ENCODE results near the gene ORAI2. TPM values are rescaled to one million over a fixed set of nuclear protein-coding genes. Genes with fewer than 3 reads are reported as not detected.

ORAI2 gene
- total RNA-seq, 2 experiments from 2014 or later, result 149 to 230 TPM

GRCh38 chr7:102426268-102427018 lies 6.9 kb upstream of the ORAI2 start:
- BruUV-seq (replicated peaks), result TSS peak; percentile 93
- peaks cover 96% of the 10 kb centered on the region for H3K4me1 ChIP-seq (ENCODE audit: insufficient read depth, low read length, poor library complexity, severe bottlenecking)
- intact Hi-C loops (cut with micrococcal nuclease; ENCODE audit: unreplicated experiment), result loop anchor here (1.0 kb wide), 2 partner anchors 15 to 19 kb away; no protein-coding TSS in a partner anchor
- H3K27ac ChIP-seq (ENCODE audit: low read depth, low read length, poor library complexity, severe bottlenecking), result peak overlapping the region; percentile 97
- TF ChIP-seq EZH2phosphoT487 (IDR thresholded peaks at IDR 0.05; ENCODE audit: borderline replicate concordance, low read depth, low read length), result no peak
- no peak for TF ChIP-seq CTCF (conservative IDR thresholded peaks at IDR 0.05; ENCODE audit: low read length)
- peak overlapping the region; percentile 97 for H3K4me2 ChIP-seq (ENCODE audit: low read length)
- POLR2A ChIA-PET, result interaction anchor here (0.6 to 4.6 kb wide), 14 partner anchors 8 to 442 kb away, joined by 3 to 40 read pairs (median 4); no protein-coding TSS in a partner anchor
- peak overlapping the region; percentile 52 for H3K4me3 ChIP-seq (ENCODE audit: low read depth, low read length, poor library complexity, severe bottlenecking)
- H3K9me2 ChIP-seq (ENCODE audit: insufficient read depth, low read length), result no peaks in the 10 kb centered on the region
- peaks cover 13% of the 10 kb centered on the region; the same call in 1 of the 2 replicates for H3K79me2 ChIP-seq (ENCODE audit: insufficient read depth, low read depth, low read length)
- H3K9me3 ChIP-seq (ENCODE audit: low read length), result no peaks in the 10 kb centered on the region
- H4K20me1 ChIP-seq (ENCODE audit: insufficient read depth, low read length), result no peaks in the 10 kb centered on the region
- peak; percentile 89 for DNase-seq (ENCODE audit: low spot score)
- no peak overlapping the region for H2AFZ ChIP-seq (ENCODE audit: low read length)
- CTCF ChIA-PET (ENCODE audit: unreplicated experiment), result interaction anchor here (0.9 to 1.5 kb wide), 3 partner anchors 13 to 21 kb away, joined by 3 to 4 read pairs (median 3); no protein-coding TSS in a partner anchor
- H3K36me3 ChIP-seq (ENCODE audit: insufficient read depth, low read length), result peaks cover 55% of the 10 kb centered on the region

- peak overlapping the region; percentile 97 for H3K27ac ChIP-seq (ENCODE audit: low read depth, low read length, poor library complexity, severe bottlenecking)
- no peak overlapping the region for H2AFZ ChIP-seq (ENCODE audit: low read length)
- no TSS peak for BruUV-seq (replicated peaks)
- ChIA-PET CTCF (ENCODE audit: unreplicated experiment) (no interaction called here), POLR2A (interaction anchor here (0.6 to 4.6 kb wide), 8 partner anchors 8 to 139 kb away, joined by 3 to 40 read pairs (median 14); no protein-coding TSS in a partner anchor)
- H3K4me1 ChIP-seq (ENCODE audit: insufficient read depth, low read length, poor library complexity, severe bottlenecking), result peaks cover 96% of the 10 kb centered on the region
- intact Hi-C loops (cut with micrococcal nuclease; ENCODE audit: unreplicated experiment), result no loop called here
- TF ChIP-seq CTCF (conservative IDR thresholded peaks at IDR 0.05; ENCODE audit: low read length), result no peak
- TF ChIP-seq EZH2phosphoT487 (IDR thresholded peaks at IDR 0.05; ENCODE audit: borderline replicate concordance, low read depth, low read length), result no peak
- H3K36me3 ChIP-seq (ENCODE audit: insufficient read depth, low read length), result peaks cover 50% of the 10 kb centered on the region
- peak overlapping the region; percentile 52 for H3K4me3 ChIP-seq (ENCODE audit: low read depth, low read length, poor library complexity, severe bottlenecking)
- DNase-seq (ENCODE audit: low spot score), result no peak
- H3K79me2 ChIP-seq (ENCODE audit: insufficient read depth, low read depth, low read length), result peaks cover 13% of the 10 kb centered on the region; the same call in 1 of the 2 replicates
- H3K9me2 ChIP-seq (ENCODE audit: insufficient read depth, low read length), result no peaks in the 10 kb centered on the region
- H3K4me2 ChIP-seq (ENCODE audit: low read length), result peak overlapping the region; percentile 97
- H3K9me3 ChIP-seq (ENCODE audit: low read length), result no peaks in the 10 kb centered on the region
- no peaks in the 10 kb centered on the region for H4K20me1 ChIP-seq (ENCODE audit: insufficient read depth, low read length)
Measured at GRCh38 chr7:102427019-102427405, 6.4 kb upstream of the ORAI2 start.

Measured in OCI-LY7 (cell line).